Testis (tissue), 3 donors: Measurements from ENCODE around the gene CDX2. TPM values are rescaled to one million over a fixed set of nuclear protein-coding genes. Genes with fewer than 3 reads are reported as not detected.

ENCODE experiments used
- DNase-seq: peaks from one replicate; pipeline ENCODE4 v3.0.0-alpha.2; 2019
- H3K27ac ChIP-seq, 2 donors: fragments of 200-600 bp; sonication (generic); one replicate each; pipeline ENCODE4 v1.5.1; 2019
- H3K27me3 ChIP-seq: fragments of 200-600 bp; sonication (generic); one replicate; pipeline ENCODE4 v1.5.1; 2019
- H3K36me3 ChIP-seq: fragments of 200-600 bp; sonication (generic); one replicate; pipeline ENCODE4 v1.5.1; 2017; ENCODE audit warnings: low read depth; ENCODE audit errors: missing control alignments
- H3K4me1 ChIP-seq: fragments of 200-600 bp; sonication (generic); one replicate; pipeline ENCODE4 v1.5.1; 2019
- H3K4me3 ChIP-seq, 2 donors: fragments of 200-600 bp; sonication (generic); one replicate each; pipeline ENCODE4 v1.5.1; 2017 to 2019
- H3K9me3 ChIP-seq: fragments of 200-600 bp; sonication (generic); one replicate; pipeline ENCODE4 v1.5.1; 2017
- POLR2A ChIP-seq: fragments of 450-650 bp; IDR thresholded peaks from one replicate; pipeline ENCODE4 v1.6.1; 2017; ENCODE audit warnings: antibody characterized with exemption, mild to moderate bottlenecking, moderate library complexity
- WGBS, 2 donors: methylation state at CpG; one replicate each; pipeline ENCODE4 v1.1.5; 2018; 5-methylcytosine and 5-hydroxymethylcytosine counted together
- intact Hi-C: fragments of 100-400 bp; cut with DNase I; formaldehyde crosslinking; loops from one replicate; pipeline ENCODE4 v1.15.1; 2023; ENCODE audit warnings: low total_unique reads
- polyA plus RNA-seq: library from polyadenylated mRNA; stranded (reverse); fragments of 350-450 nt; fragmentation: Illumina TruSeq; extraction: RNeasy Lipid Tissue Mini Kit (QIAGEN cat#74804); gene quantifications from one replicate; pipeline ENCODE4 v1.2.3, GENCODE V29; 2014; ENCODE audit warnings: low read depth, low replicate concordance; ENCODE audit not compliant: insufficient read depth
- total RNA-seq, 2 donors: library from RNA; depleted of rRNA; stranded (reverse); fragments of >200 nt; gene quantifications; one replicate each; pipeline ENCODE4 v1.2.3, GENCODE V29; 2016
- TF ChIP-seq, protein P1 (sequence below), 3 experiments: fragments of 450-650 bp in 2 of 3; fragments of 200-600 bp in 1 of 3; sonication (generic) in 1 of 3; IDR thresholded peaks; one replicate each; pipeline ENCODE4 v1.5.1; 2016 to 2019; ENCODE audit warnings: antibody characterized with exemption in 3 of 3, mild to moderate bottlenecking in 2 of 3, moderate library complexity in 1 of 3

The CDX2 gene
- total and polyA plus RNA-seq, 3 donors from 2014 or later, result 0.06 to 0.08 TPM; not detected in 1

DNA sequence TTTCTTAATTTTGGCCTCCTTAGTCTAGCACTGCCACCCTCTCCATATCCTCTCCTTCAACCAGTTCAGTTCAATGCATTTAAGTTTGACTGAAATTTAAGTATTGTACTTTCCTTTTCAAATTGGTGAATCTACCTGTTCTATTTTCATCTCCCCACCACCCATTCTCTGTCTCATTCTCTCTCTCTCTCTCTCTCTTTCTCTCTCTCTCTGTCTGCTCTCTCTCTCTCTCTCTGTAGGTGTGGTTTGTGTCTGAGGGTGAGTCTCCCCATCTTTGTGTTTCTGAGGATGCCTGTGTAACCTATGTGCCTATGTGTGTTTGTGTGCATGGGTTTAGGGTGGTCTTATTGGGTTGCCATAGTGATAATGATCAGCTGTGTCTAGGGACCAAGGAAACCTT is 39.2 kb downstream of the CDX2 start:
- intact Hi-C loops, result no loop called here
- no peak for DNase-seq
- Histone ChIP-seq H3K27ac (no peak overlapping the region), H3K4me1 (peaks cover 4% of the 10 kb centered on the region), H3K9me3 (no peaks in the 10 kb centered on the region), H3K36me3 (no peaks in the 10 kb centered on the region), H3K4me3 (no peak overlapping the region), H3K27me3 (no peaks in the 10 kb centered on the region)
- TF ChIP-seq, protein P1, sequence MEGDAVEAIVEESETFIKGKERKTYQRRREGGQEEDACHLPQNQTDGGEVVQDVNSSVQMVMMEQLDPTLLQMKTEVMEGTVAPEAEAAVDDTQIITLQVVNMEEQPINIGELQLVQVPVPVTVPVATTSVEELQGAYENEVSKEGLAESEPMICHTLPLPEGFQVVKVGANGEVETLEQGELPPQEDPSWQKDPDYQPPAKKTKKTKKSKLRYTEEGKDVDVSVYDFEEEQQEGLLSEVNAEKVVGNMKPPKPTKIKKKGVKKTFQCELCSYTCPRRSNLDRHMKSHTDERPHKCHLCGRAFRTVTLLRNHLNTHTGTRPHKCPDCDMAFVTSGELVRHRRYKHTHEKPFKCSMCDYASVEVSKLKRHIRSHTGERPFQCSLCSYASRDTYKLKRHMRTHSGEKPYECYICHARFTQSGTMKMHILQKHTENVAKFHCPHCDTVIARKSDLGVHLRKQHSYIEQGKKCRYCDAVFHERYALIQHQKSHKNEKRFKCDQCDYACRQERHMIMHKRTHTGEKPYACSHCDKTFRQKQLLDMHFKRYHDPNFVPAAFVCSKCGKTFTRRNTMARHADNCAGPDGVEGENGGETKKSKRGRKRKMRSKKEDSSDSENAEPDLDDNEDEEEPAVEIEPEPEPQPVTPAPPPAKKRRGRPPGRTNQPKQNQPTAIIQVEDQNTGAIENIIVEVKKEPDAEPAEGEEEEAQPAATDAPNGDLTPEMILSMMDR (IDR thresholded peaks at IDR 0.05), result no peak
- TF ChIP-seq POLR2A, result no peak

DNA sequence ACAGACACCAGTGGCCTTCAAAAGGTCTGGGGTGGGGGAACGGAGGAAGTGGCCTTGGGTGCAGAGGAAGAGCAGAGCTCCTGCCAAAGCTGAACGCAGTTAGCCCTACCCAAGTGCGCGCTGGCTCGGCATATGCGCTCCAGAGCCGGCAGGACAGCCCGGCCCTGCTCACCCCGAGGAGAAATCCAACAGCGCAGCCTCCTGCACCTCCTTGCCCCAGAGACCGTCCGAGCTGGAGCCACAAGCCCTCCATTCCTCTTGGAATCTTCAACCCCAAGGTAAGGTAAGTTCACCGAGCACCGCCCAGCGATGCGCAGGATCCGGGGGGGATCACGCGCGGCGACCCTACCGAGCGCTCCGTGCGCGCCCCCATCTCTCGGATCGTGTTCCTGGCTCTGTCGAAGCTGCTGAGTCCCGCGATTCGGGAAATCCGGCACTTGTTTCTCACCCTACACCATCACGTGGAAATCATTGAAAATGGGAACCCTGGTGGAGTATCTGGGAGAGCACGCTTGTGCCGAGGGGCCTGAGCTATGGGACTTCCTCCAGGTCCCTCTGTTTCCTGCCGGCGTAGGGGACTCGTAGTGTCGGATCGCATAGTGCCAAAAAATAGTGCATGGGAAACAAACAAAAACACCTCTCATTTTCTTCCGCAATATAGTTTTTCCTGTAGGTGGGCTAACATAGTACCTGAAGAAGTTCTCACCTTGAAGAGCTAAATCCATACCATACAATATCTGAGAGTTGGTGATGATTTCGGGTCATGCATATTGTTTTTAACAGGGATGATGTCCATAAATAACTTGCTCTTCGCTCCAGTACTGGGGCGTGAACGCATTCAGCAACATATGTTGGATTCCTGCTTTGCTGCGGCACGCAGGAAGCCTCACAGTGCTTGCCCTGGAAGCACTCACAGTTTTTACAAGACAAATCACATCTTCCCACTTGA is 40.0 kb downstream of the CDX2 start:
- Histone ChIP-seq H3K36me3 (no peaks in the 10 kb centered on the region), H3K9me3 (no peaks in the 10 kb centered on the region), H3K4me1 (peaks cover 4% of the 10 kb centered on the region), H3K27ac (no peak overlapping the region), H3K27me3 (no peaks in the 10 kb centered on the region), H3K4me3 (peak overlapping the region in 1 of 2 donors; percentile 3)
- no peak for TF ChIP-seq POLR2A
- WGBS, 2 donors, result 2 to 4% methylated on average over 36 to 48 of the region's 48 CpGs
- DNase-seq, result no peak
- intact Hi-C loops, result no loop called here

DNA sequence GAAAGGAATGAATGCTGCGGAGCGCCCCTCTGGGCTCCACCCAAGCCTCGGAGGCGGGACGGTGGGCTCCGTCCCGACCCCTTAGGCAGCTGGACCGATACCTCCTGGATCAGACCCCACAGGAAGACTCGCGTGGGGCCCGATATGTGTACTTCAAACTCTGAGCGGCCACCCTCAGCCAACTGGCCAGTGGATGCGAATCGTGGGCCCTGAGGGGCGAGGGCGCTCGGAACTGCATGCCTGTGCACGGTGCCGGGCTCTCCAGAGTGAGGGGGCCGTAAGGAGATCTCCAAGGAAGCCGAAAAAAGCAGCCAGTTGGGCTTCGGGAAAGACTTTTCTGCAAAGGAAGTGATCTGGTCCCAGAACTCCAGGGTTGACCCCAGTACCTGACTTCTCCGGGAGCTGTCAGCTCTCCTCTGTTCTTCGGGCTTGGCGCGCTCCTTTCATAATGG is 40.7 kb downstream of the CDX2 start:
- TF ChIP-seq, protein P1 (IDR thresholded peaks at IDR 0.05), result no peak
- no peak for TF ChIP-seq POLR2A
- H3K36me3 ChIP-seq, result no peaks in the 10 kb centered on the region
- WGBS, 2 donors, result 1 to 6% methylated on average over 6 to 26 of the region's 26 CpGs
- no peaks in the 10 kb centered on the region for H3K9me3 ChIP-seq
- H3K4me1 ChIP-seq, result peaks cover 4% of the 10 kb centered on the region
- no peaks in the 10 kb centered on the region for H3K27me3 ChIP-seq
- H3K27ac ChIP-seq, result no peak overlapping the region
- no peak for DNase-seq
- no peak overlapping the region for H3K4me3 ChIP-seq
- intact Hi-C loops, result no loop called here

DNA sequence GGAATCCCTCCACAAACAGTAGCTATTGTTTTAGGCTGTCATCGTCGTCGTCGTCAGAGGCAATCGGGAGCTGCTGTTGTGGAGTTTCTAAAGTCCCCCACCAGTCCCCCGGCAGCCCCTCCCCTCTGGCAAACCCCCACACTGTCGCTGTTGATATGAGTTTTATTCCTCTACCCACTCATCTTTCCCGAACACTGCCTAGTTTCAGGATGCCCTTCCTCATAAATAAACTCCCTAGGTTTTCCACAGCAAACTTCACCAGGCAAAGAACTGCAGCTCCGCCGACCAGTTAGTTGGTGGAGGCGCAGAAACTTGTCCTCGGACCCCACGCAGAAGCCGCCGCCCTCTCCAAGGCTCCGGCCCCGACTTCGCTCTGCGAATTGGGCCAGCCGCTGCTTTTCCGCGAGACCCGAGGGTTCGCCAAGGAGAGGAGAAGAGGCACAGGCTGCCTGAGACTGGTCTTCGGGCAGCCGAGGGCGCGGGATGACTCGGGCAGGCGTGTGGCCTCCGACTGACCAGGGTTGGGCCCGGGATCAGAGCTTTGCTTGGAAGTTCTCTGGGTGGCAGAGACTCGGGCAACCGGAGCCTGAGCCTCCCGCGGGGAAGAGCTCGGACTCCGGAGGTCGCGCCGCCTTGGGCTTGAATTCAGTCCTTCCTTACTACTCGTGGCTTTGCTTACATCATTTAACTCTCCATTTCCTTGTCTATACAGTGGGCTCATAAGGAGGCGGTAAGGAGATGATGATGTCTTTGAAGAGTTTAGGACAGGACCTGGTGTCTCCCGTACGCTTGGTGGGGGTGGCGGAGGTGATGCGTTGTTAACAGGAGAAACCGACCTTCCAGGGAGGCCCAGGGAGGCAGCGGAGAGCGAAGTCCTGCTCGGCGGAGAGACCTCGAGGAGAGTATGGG is 41.4 kb downstream of the CDX2 start:
- Histone ChIP-seq H3K4me3 (no peak overlapping the region), H3K9me3 (no peaks in the 10 kb centered on the region), H3K36me3 (no peaks in the 10 kb centered on the region), H3K27me3 (no peaks in the 10 kb centered on the region), H3K27ac (no peak overlapping the region), H3K4me1 (peaks cover 4% of the 10 kb centered on the region)
- WGBS, 2 donors, result 3% methylated on average over 41 to 53 of the region's 53 CpGs
- intact Hi-C loops, result no loop called here
- DNase-seq, result no peak
- TF ChIP-seq POLR2A, result no peak
- TF ChIP-seq, protein P1 (IDR thresholded peaks at IDR 0.05), result no peak
